Measurements from ENCODE around the gene COL4A3.
"Not testable (repeated sequence)": the region's sequence is repeated elsewhere in the genome, so short reads cannot be mapped to it uniquely, and the experiment has no call there.

The COL4A3 gene

DNA sequence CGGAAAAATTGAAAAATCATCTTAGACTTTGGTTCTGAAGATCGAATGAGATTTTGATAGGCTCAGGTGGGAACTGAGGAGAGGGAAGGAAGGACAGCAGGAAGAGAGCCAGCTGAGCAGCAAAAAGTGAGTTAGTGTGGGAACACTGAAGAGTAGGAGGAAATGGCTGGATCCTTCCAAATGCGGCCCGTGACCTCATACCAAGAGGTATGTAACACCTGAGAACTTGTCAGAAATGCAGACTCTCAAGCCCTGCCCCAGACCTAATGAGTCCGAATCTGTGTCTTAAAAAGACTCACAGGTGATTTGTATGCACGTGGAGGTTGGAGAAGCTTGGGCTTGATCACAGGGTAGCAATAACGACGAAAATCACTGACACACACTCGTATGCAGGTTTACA lies 42.0 kb downstream of the COL4A3 start:
- H3K36me3 ChIP-seq (ENCODE audit: insufficient read depth, low read length) = no peaks in the 10 kb centered on the region
- peaks cover 14% of the 10 kb centered on the region; the same call in 1 of the 2 replicates for H3K4me1 ChIP-seq (ENCODE audit: insufficient read depth, low read length)
- no peak overlapping the region for H3K4me3 ChIP-seq (ENCODE audit: low read length)
- H3K9ac ChIP-seq (ENCODE audit: low read depth, low read length) = no peak overlapping the region
- WGBS = 83% methylated on average over 9 of the region's 9 CpGs
- peaks cover 34% of the 10 kb centered on the region for H3K27me3 ChIP-seq (ENCODE audit: insufficient read depth, low read length)
- H3K27ac ChIP-seq (ENCODE audit: low read depth, low read length) = no peak overlapping the region
- H3K9me3 ChIP-seq (ENCODE audit: insufficient read depth, low read depth, low read length) = no peaks in the 10 kb centered on the region

DNA sequence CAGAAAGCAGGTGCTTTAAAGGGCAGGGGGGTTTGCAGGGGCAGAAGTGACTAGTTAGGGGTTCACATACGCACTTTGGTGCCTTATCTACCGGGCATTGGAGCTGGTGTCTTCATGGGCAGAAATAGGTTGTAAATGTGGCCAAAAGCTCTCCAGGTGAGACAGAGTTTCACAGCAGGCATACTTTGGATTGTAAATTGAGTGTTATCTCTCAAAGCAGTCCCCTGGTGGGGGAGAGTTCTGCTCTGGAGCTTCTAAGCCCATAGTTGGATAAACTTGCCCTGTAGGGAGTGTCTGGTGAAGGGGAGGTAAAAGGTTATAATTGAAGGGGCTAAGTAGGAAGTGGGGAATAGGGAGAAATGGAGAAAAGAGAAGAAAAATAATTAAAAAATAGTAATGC lies 43.1 kb downstream of the COL4A3 start:
- no peak overlapping the region for H3K4me3 ChIP-seq (ENCODE audit: low read length)
- H3K4me1 ChIP-seq (ENCODE audit: insufficient read depth, low read length) = peaks cover 14% of the 10 kb centered on the region; the same call in 1 of the 2 replicates
- peaks cover 34% of the 10 kb centered on the region for H3K27me3 ChIP-seq (ENCODE audit: insufficient read depth, low read length)
- no peak overlapping the region for H3K9ac ChIP-seq (ENCODE audit: low read depth, low read length)
- H3K27ac ChIP-seq (ENCODE audit: low read depth, low read length) = no peak overlapping the region
- H3K36me3 ChIP-seq (ENCODE audit: insufficient read depth, low read length) = no peaks in the 10 kb centered on the region
- no peaks in the 10 kb centered on the region for H3K9me3 ChIP-seq (ENCODE audit: insufficient read depth, low read depth, low read length)
- 39% methylated on average over 2 of the region's 2 CpGs for WGBS

DNA sequence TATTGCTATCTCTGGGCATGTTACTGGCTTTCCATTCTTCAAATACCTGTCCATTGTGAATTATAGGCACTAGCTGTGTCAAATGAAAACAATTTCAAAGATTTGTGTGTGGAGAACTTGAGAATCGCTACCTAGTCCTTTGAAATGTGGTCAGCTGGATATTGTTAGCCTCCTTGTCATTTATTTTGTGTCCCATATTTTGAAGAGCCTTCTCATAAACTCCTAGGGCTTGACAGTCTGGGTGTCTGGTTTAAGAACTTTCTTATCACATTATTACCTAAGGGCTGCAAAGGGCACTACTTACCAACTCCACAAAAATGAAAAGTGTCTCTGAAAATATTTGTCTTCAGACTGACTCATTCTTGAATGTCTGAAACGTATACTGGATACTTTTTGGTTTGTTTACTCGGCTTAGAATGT lies 50.2 kb downstream of the COL4A3 start:
- H3K36me3 ChIP-seq (ENCODE audit: insufficient read depth, low read length) = no peaks in the 10 kb centered on the region
- H3K9me3 ChIP-seq (ENCODE audit: insufficient read depth, low read depth, low read length) = no peaks in the 10 kb centered on the region
- no peak overlapping the region for H3K9ac ChIP-seq (ENCODE audit: low read depth, low read length)
- no peak overlapping the region for H3K27ac ChIP-seq (ENCODE audit: low read depth, low read length)
- WGBS = 100% methylated on average over 1 of the region's 3 CpGs
- H3K4me1 ChIP-seq (ENCODE audit: insufficient read depth, low read length) = no peaks in the 10 kb centered on the region
- no peak overlapping the region for H3K4me3 ChIP-seq (ENCODE audit: low read length)
- H3K27me3 ChIP-seq (ENCODE audit: insufficient read depth, low read length) = 0 out of 2 replicates have a peak, but pooled peaks cover 4% of the 10 kb centered on the region

DNA sequence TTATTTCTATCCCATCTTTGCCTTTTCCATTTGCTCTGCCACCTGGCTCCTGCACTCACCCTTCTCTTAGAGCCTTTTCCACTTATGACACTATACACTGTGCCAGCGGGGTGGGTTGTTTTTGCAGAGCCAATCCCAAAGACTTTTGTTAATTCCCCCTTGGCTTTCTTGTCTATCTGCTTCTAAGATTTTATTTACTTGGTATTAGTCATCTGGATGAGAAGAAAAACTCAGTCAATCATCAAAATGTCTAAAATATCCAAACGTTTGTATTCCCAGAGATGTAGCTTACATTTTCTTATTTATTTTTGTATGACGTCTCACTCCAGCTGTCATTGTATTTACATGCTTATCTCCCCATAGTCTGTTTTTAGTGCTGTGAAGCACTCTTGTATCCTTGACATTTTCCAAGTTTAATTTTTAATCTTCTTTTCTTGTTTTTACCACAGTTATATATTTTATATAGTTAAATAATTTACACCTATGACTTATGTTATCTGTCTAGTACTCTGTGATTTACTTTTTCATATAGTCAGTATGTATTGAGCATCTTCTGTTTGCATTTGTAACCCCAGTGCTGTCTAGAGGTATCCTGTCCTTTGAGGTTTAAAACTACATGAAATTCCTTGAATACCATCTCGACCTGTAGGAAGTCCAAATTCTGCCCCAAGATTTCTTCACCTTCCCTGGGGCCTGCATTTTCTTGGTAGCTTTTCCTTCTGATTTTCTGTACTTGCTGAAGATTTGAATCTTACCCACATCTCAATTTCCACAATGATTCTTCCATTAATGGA lies 55.1 kb downstream of the COL4A3 start:
- Histone ChIP-seq H3K9me3 (ENCODE audit: insufficient read depth, low read depth, low read length) (no peaks in the 10 kb centered on the region), H3K36me3 (ENCODE audit: insufficient read depth, low read length) (no peaks in the 10 kb centered on the region), H3K27ac (ENCODE audit: low read depth, low read length) (no peak overlapping the region), H3K4me3 (ENCODE audit: low read length) (no peak overlapping the region), H3K9ac (ENCODE audit: low read depth, low read length) (no peak overlapping the region), H3K4me1 (ENCODE audit: insufficient read depth, low read length) (no peaks in the 10 kb centered on the region), H3K27me3 (ENCODE audit: insufficient read depth, low read length) (no peaks in the 10 kb centered on the region)
- whole genome bisulfite sequencing = 87% methylated on average over 4 of the region's 4 CpGs

- Histone ChIP-seq H3K27me3 (ENCODE audit: insufficient read depth, low read length) (no peaks in the 10 kb centered on the region), H3K4me1 (ENCODE audit: insufficient read depth, low read length) (no peaks in the 10 kb centered on the region), H3K36me3 (ENCODE audit: insufficient read depth, low read length) (no peaks in the 10 kb centered on the region), H3K9ac (ENCODE audit: low read depth, low read length) (no peak overlapping the region), H3K9me3 (ENCODE audit: insufficient read depth, low read depth, low read length) (no peaks in the 10 kb centered on the region), H3K27ac (ENCODE audit: low read depth, low read length) (no peak overlapping the region), H3K4me3 (ENCODE audit: low read length) (no peak overlapping the region)
- 39% methylated on average over 1 of the region's 1 CpG for WGBS
Measured at GRCh38 chr2:227221120-227221519, 56.7 kb downstream of the COL4A3 start.

DNA sequence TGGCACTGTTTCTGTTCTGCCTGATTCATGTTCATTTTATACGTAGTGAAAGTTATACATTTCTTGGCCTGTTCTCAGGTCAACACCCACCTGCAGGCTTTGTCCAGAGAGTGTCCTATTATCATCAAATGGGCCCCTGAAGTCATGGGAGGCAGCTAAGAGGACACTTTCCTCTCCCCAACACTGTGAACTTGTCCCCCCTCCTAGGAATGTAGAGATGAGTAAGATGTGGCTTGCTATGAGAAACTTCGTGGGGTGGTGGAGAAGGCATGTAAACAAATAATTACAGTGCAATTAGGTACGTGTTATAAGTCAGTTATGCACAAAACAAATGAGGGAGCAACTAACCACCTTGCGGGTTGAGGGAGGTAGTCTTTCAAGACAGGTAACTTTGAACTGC lies 57.9 kb downstream of the COL4A3 start:
- Histone ChIP-seq H3K4me3 (ENCODE audit: low read length) (no peak overlapping the region), H3K9me3 (ENCODE audit: insufficient read depth, low read depth, low read length) (no peaks in the 10 kb centered on the region), H3K9ac (ENCODE audit: low read depth, low read length) (no peak overlapping the region), H3K27ac (ENCODE audit: low read depth, low read length) (no peak overlapping the region), H3K4me1 (ENCODE audit: insufficient read depth, low read length) (no peaks in the 10 kb centered on the region), H3K36me3 (ENCODE audit: insufficient read depth, low read length) (no peaks in the 10 kb centered on the region), H3K27me3 (ENCODE audit: insufficient read depth, low read length) (no peaks in the 10 kb centered on the region)
- WGBS = 76% methylated on average over 4 of the region's 4 CpGs

DNA sequence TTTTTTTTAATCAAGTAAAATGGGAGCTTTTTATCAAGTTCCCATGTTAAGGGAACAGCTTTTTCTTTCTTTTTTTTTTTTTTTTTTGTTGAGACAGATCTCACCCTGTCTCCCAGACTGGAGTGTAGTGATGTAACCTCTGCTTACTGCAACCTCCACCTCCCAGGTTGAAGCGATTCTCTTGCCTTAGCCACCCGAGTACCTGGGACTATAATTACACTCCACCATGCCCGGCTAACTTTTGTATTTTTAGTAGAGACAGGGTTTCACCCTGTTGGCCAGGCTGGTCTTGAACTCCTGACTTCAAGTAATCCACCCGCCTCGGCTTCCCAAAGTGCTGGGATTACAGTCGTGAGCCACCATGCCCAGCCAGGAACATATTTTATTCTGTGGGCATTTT lies 61.2 kb downstream of the COL4A3 start:
- 93% methylated on average over 6 of the region's 6 CpGs for WGBS
- H3K9me3 ChIP-seq (ENCODE audit: insufficient read depth, low read depth, low read length); H3K9ac ChIP-seq (ENCODE audit: low read depth, low read length); H3K27ac ChIP-seq (ENCODE audit: low read depth, low read length); H3K27me3 ChIP-seq (ENCODE audit: insufficient read depth, low read length); H3K4me1 ChIP-seq (ENCODE audit: insufficient read depth, low read length); H3K4me3 ChIP-seq (ENCODE audit: low read length); H3K36me3 ChIP-seq (ENCODE audit: insufficient read depth, low read length): not testable (repeated sequence)

- no peak overlapping the region for H3K27ac ChIP-seq (ENCODE audit: low read depth, low read length)
- 82% methylated on average over 14 of the region's 14 CpGs for WGBS
- H3K36me3 ChIP-seq (ENCODE audit: insufficient read depth, low read length) = no peaks in the 10 kb centered on the region
- no peaks in the 10 kb centered on the region for H3K27me3 ChIP-seq (ENCODE audit: insufficient read depth, low read length)
- H3K9ac ChIP-seq (ENCODE audit: low read depth, low read length) = no peak overlapping the region
- no peak overlapping the region for H3K4me3 ChIP-seq (ENCODE audit: low read length)
- no peaks in the 10 kb centered on the region for H3K4me1 ChIP-seq (ENCODE audit: insufficient read depth, low read length)
- no peaks in the 10 kb centered on the region for H3K9me3 ChIP-seq (ENCODE audit: insufficient read depth, low read depth, low read length)
Measured at GRCh38 chr2:227228061-227228667, 63.7 kb downstream of the COL4A3 start.

DNA sequence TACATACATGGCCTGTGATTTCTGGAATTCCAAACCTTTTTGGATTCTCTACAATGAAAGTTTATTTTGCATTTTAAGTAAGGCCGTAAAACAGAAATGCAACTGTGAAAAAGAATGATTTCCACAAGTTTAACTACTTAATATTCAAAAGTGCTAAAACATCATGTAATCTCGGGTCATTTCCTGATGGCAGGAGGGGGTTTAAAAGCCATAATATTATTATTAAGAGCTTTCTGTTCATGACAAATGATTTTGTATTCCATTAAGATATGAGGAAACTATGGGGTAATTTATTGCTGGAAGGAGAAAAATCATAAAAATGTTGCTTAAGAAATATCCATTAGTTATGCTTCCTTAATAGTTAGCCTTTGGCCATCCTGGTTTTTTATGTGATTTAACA lies 65.7 kb downstream of the COL4A3 start:
- H3K9me3 ChIP-seq (ENCODE audit: insufficient read depth, low read depth, low read length) = no peaks in the 10 kb centered on the region
- no peaks in the 10 kb centered on the region for H3K36me3 ChIP-seq (ENCODE audit: insufficient read depth, low read length)
- H3K27me3 ChIP-seq (ENCODE audit: insufficient read depth, low read length) = no peaks in the 10 kb centered on the region
- H3K4me3 ChIP-seq (ENCODE audit: low read length) = no peak overlapping the region
- no peak overlapping the region for H3K9ac ChIP-seq (ENCODE audit: low read depth, low read length)
- H3K27ac ChIP-seq (ENCODE audit: low read depth, low read length) = no peak overlapping the region
- whole genome bisulfite sequencing = no CpG with 5 or more reads among the region's 2 CpGs
- H3K4me1 ChIP-seq (ENCODE audit: insufficient read depth, low read length) = peaks cover 5% of the 10 kb centered on the region; the same call in 1 of the 2 replicates

DNA sequence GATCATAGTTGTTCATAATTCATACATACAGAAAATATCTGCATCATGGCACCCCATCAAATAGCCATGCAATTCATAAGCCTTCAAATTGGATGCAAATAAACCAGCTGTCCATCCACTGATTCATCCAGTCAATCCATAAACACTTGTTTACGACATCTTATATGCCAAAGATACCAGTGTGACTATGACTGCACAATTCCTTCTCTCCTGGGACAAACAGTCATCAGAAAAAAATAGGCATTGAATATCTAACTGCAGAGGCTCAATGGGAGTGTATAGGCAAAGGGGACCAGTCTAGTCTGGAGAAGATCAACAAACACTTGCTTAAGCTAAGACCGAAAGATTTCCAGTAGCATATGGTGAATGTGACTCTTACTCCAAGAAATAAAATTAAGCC lies 70.0 kb downstream of the COL4A3 start:
- WGBS = 94% methylated on average over 2 of the region's 2 CpGs
- Histone ChIP-seq H3K36me3 (ENCODE audit: insufficient read depth, low read length) (no peaks in the 10 kb centered on the region), H3K4me1 (ENCODE audit: insufficient read depth, low read length) (peaks cover 6% of the 10 kb centered on the region; the same call in 1 of the 2 replicates)

GRCh38 chr2:227237786-227238185 lies 73.4 kb downstream of the COL4A3 start:
- Histone ChIP-seq H3K36me3 (ENCODE audit: insufficient read depth, low read length) (no peaks in the 10 kb centered on the region), H3K4me3 (ENCODE audit: low read length) (no peak overlapping the region), H3K4me1 (ENCODE audit: insufficient read depth, low read length) (peaks cover 12% of the 10 kb centered on the region; the same call in 1 of the 2 replicates), H3K9ac (ENCODE audit: low read depth, low read length) (no peak overlapping the region), H3K9me3 (ENCODE audit: insufficient read depth, low read depth, low read length) (no peaks in the 10 kb centered on the region), H3K27ac (ENCODE audit: low read depth, low read length) (no peak overlapping the region), H3K27me3 (ENCODE audit: insufficient read depth, low read length) (no peaks in the 10 kb centered on the region)
- WGBS = 85% methylated on average over 4 of the region's 5 CpGs

More for the DNA sequence above, 70.0 kb downstream of the COL4A3 start:
- H3K9me3 ChIP-seq (ENCODE audit: insufficient read depth, low read depth, low read length) = no peaks in the 10 kb centered on the region
- no peaks in the 10 kb centered on the region for H3K27me3 ChIP-seq (ENCODE audit: insufficient read depth, low read length)
- no peak overlapping the region for H3K4me3 ChIP-seq (ENCODE audit: low read length)
- H3K27ac ChIP-seq (ENCODE audit: low read depth, low read length) = no peak overlapping the region
- no peak overlapping the region for H3K9ac ChIP-seq (ENCODE audit: low read depth, low read length)

All from HUES64 (cell line).